AML-193 (cell line): ENCODE measurements around the gene ARHGAP28.
"Not testable (repeated sequence)": the region's sequence is repeated elsewhere in the genome, so short reads cannot be mapped to it uniquely, and the experiment has no call there.

Experiments used
- DNase-seq, 2 experiments: peaks; one replicate each; lab custom pipeline; 2025; lab: John Stamatoyannopoulos, UW

Gene ARHGAP28

GRCh38 chr18:6816154-6816553, 86.6 kb downstream of the ARHGAP28 start:
- DNase-seq: no peak

GRCh38 chr18:6819332-6819731, 89.8 kb downstream of the ARHGAP28 start:
- DNase-seq: no peak

DNA sequence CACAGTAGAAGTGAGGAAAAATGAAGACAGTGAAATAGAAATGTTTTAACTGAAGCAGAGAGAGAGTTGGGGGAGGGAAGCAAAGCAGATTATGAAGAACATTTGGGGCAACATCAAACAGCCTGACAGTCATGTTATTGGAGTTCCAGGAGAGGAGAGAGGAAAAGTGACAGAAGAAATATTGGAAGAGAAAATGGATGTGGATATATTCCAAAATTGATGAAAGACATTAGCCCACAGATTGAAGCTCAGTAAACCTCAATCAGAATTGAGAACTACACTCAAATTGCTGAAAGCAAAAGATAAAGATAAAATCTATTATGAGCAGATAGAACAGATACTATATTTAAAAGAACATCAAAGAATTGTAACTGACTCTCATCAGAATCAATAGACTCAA, 90.8 kb downstream of the ARHGAP28 start:
- no peak for DNase-seq

DNA sequence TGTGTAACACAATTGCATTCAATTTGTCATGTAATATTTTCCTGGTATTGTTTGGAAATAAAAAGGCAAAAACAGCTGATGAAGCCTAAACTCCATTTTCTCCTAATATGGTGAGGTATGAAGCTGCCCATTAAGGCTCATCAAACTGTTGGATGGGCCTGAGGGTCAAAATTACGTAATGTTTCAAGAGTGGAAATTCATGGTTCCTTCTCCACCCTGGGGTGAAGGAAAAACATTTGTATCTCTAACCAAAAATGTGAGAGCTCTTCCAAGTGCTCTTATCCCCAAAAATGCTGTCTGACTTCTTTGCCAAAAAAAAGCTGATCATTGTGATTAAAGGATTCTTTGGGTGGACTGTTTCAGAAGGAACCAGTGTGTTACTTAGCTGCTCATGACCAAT, 91.8 kb downstream of the ARHGAP28 start:
- DNase-seq: no peak

DNA sequence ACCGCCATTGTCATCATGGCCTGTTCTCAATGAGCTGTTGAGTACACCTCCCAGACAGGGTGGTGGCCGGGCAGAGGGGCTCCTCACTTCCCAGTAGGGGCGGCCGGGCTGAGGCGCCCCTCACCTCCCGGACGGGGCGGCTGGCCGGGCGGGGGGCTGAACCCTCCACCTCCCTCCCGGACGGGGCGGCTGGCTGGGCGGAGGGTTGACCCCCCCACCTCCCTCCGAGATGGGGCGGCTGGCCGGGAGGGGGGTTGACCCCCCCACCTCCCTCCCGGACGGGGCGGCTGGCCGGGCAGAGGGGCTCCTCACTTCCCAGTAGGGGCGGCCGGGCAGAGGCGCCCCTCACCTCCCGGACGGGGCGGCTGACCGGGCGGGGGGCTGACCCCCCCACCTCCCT, 97.6 kb downstream of the ARHGAP28 start:
- not testable (repeated sequence) for DNase-seq

DNA sequence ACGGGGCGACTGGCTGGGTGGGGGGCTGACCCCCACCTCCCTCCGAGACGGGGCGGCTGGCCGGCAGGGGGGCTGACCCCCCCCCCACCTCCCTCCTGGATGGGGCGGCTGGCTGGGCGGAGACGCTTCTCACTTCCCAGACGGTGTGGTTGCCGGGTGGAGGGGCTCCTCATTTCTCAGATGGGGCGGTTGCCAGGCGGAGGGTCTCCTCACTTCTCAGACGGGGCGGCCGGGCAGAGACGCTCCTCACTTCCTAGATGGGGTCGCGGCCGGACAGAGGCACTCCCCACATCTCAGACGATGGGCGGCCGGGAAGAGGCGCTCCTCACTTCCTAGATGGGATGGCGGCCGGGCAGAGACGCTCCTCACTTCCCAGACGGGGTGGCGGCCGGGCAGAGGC, 98.0 kb downstream of the ARHGAP28 start:
- not testable (repeated sequence) for DNase-seq

- no peak for DNase-seq
Observed at GRCh38 chr18:6830916-6831315, 101.4 kb downstream of the ARHGAP28 start.

GRCh38 chr18:6835345-6835744, 105.8 kb downstream of the ARHGAP28 start:
- no peak for DNase-seq

DNA sequence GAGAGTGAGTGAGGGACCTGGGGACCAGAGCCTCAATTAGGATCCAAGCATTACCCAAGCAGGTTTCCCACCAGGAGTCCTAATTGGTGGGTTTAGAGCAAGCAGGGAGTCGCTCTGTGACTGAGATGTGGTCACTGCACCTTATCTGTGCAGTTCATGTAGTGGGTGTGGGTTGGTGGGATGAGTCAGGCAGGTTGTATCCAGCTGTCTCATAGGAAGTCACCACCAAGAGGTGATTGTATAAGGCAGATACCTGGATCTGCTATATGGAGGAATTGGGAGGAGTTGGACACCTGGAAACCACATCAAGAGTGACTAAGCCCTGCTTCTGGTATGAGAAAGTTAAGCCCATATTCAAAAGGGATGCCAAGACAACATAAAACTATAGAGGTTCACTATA, 106.8 kb downstream of the ARHGAP28 start:
- no peak for DNase-seq

- DNase-seq: no peak
Observed at GRCh38 chr18:6837904-6838303, 108.4 kb downstream of the ARHGAP28 start.

DNA sequence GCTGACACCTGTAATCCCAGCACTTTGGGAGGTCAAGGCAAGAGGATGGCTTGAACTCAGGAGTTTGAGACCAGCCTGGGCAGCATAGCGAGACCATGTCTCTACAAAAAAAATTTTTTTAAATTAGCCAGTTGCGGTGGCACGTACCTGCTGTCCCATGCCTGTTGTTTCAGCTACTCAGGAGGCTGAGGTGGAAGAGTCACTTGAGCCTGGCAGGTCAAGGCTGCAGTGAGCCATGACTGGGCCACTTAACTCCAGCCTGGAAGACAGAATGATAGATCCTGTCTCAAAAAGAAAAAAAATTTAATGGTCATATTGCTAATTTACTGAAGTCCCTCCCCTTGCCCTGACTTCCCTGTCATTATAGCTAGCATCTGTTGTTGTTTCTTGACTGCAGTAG, 112.6 kb downstream of the ARHGAP28 start:
- no peak for DNase-seq

DNA sequence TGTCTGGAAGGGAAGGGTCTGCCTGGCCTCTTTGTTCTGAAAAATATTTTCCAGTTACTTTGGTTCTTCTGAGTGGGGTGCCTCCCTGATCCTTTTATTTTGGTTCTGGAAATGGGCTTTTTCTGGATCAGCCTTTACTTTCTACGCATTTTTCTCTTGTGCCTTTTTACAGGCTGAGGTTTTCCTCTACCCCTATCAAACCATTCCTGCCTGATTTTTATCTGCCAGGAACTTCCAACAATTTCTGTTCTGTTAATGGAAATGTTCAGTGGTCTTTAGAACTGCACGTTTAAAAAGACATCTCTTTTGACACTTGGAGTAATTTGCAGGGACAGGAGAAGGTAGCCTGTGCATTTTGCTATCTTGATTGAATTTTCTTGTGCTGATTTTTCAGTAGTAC, 113.8 kb downstream of the ARHGAP28 start:
- no peak for DNase-seq

DNA sequence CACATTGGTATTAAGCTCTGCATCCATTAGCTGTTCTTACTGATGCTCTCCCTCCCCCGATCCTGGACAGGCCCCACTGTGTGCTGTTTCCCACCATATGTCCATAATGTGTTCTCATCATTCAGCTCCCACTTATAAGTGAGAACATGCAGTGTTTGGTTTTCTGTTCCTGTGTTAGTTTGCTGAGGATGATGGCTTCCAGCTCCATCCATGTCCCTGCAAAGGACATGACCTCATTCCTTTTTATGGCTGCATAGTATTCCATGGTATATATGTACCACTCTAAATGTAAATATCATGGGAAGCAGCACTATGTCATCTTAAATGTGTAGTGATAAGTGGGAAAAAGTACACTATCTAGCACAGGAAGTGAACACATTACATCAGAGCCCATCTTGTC, 116.0 kb downstream of the ARHGAP28 start:
- DNase-seq: not testable (repeated sequence)

- no peak for DNase-seq
Observed at GRCh38 chr18:6850396-6850795, 120.9 kb downstream of the ARHGAP28 start.

GRCh38 chr18:6851480-6851879, 122.0 kb downstream of the ARHGAP28 start:
- no peak for DNase-seq

DNA sequence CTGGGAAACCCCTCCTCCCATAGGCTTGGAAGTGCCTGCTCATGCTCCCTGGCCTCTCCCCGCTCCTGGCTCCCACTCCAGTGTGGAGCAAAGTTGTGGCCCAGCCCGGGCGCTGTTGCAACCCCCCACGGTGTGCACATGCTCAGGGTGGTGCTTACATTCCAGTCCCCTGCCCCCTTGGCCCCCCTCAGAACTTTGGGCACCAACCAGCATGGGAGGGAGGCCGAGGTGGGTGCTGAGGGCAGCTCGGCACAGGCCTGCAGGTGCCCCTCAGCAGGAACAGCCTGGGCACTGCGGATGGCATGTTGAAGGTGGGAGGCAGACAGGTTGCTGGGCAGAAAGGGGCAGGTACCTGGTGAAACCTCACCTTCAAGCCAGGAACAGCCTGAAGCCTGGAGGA, 125.3 kb downstream of the ARHGAP28 start:
- DNase-seq: no peak

- no peak for DNase-seq
Observed at GRCh38 chr18:6855767-6856166, 126.3 kb downstream of the ARHGAP28 start.

DNA sequence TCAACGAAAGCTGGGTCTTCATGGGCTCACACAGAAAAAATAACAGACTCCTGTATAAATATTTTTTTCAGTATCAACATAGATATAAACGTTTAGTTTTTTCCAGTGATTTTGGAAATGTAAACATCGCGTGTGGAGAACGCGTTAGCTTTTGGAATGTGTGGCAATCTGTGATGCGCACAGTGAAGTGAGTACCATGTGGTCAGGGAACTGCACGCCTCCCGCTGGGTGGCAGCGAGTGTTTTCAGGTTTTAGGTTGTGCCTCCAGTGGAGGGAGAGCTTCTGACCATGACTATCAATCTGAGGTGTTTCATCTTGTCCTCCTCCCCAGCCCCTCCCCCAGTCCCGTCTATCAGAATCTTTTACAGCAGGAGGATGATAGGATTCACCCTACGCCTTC, 127.8 kb downstream of the ARHGAP28 start:
- no peak for DNase-seq

- no peak for DNase-seq
Observed at GRCh38 chr18:6859676-6860422, 130.3 kb downstream of the ARHGAP28 start.

DNA sequence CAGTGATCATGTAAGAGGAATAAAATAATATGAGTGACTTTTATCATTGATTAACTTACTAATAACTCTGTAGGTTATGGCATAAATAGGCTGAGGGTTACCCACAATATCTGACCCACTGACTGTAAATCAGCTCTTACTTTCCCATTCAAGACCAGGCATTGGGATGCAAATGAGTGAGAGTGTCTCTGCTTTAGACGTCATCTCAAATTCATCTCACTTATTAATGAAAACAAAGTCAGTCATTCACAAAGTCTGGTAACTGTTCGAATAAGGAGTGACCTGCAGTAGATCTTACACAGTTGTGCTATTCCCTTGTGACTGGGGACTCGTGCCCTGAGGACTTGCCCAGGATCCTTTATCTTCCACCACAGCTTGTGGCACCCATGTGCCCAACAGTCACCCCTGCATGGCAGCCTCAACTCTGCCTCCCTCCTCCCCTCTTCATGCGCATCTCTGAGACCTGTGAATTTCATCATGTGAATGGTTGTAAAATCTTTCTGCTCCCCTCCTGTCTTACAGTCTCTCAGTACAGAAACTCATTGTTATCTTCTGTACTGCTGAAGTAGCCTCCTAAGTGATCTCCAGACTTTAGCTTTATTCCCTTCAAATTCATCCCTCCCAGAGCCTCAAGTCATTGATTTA, 131.4 kb downstream of the ARHGAP28 start:
- DNase-seq: no peak

DNA sequence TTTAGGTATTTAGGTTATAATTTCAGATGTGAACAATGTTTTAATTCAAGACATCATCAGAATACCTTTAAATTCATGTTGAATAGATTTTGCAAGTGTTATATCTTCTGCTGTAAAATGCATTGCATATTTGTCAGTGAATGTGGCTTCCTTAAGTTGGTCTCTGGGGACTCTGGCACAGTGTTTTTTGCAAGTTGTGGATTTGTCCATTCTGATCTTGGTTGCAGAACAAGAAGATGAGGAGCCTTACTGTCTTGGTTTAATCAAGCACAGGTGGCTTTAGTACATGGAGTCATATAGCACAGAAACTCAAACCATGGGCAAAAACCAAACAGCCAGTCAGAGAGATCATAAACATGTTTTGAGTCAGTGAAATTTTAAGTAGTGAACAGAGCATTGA, 135.7 kb downstream of the ARHGAP28 start:
- no peak for DNase-seq

GRCh38 chr18:6866552-6867085, 137.1 kb downstream of the ARHGAP28 start:
- no peak for DNase-seq

GRCh38 chr18:6868033-6868432, 138.5 kb downstream of the ARHGAP28 start:
- no peak for DNase-seq

DNA sequence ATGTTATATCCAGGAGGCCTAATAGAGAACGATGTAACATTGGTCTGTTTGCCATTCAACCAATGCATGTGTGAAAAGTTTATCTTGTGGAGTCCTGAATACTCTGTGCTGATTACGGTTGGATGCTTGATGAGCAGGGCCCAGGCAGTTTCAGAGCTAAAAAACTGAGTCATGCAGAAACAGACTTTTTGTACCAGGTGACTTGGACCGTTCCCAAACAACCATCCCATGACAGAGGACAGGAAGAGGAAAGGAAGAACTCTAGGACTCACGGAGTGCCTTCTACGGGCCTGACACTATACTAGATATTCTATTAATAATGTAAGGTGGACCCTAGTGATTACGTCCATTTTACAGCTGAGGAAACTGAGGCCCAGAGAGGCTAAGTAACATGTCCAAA, 142.1 kb downstream of the ARHGAP28 start:
- no peak for DNase-seq
